GM19043 (cell line): Measurements from ENCODE around the gene CEP89.
"Not testable (repeated sequence)": the region's sequence is repeated elsewhere in the genome, so short reads cannot be mapped to it uniquely, and the experiment has no call there.

Experiments
- ATAC-seq: cut with Tn5 transposase; IDR thresholded peaks from one replicate; pipeline ENCODE4 v1.9.1; 2021; ENCODE audit warnings: low read depth; ENCODE audit not compliant: unreplicated experiment

The CEP89 gene

GRCh38 chr19:32873247-32873959 is 98.4 kb downstream of the CEP89 start:
- no peak for ATAC-seq

- ATAC-seq: no peak
These were observed 99.4 kb downstream of the CEP89 start for GRCh38 chr19:32872391-32872790.

GRCh38 chr19:32870981-32871451 is 100.7 kb downstream of the CEP89 start:
- no peak for ATAC-seq

- ATAC-seq: no peak
These were observed 101.7 kb downstream of the CEP89 start for GRCh38 chr19:32869966-32870573.

GRCh38 chr19:32869369-32869965 is 102.3 kb downstream of the CEP89 start, which contains the start of gene SLC7A9:
TSS of gene SLC7A9 (minus strand) at chr19:32869767. CDS start at chr19:32868534, 1,233 bp downstream.
- ATAC-seq: no peak

GRCh38 chr19:32868206-32868950 is 103.4 kb downstream of the CEP89 start:
- ATAC-seq: no peak

GRCh38 chr19:32867436-32867835 is 104.3 kb downstream of the CEP89 start:
- ATAC-seq: not testable (repeated sequence)

- no peak for ATAC-seq
These were observed 105.0 kb downstream of the CEP89 start for GRCh38 chr19:32866564-32867265.

- no peak for ATAC-seq
These were observed 105.7 kb downstream of the CEP89 start for GRCh38 chr19:32866061-32866460.

- ATAC-seq: no peak
These were observed 106.4 kb downstream of the CEP89 start for GRCh38 chr19:32865326-32865725.

GRCh38 chr19:32864318-32865007 is 107.3 kb downstream of the CEP89 start:
- ATAC-seq: no peak

GRCh38 chr19:32863841-32864240 is 107.9 kb downstream of the CEP89 start:
- ATAC-seq: no peak

GRCh38 chr19:32863301-32863700 is 108.5 kb downstream of the CEP89 start:
- ATAC-seq: no peak

GRCh38 chr19:32862741-32863140 is 109.0 kb downstream of the CEP89 start:
- ATAC-seq: no peak

GRCh38 chr19:32862173-32862572 is 109.6 kb downstream of the CEP89 start:
- ATAC-seq: no peak

- no peak for ATAC-seq
These were observed 110.2 kb downstream of the CEP89 start for GRCh38 chr19:32861596-32861995.

- ATAC-seq: no peak
These were observed 112.2 kb downstream of the CEP89 start for GRCh38 chr19:32859591-32859990.

- no peak for ATAC-seq
These were observed 113.2 kb downstream of the CEP89 start for GRCh38 chr19:32858559-32858958.

- ATAC-seq: no peak
These were observed 113.6 kb downstream of the CEP89 start for GRCh38 chr19:32858155-32858554.

- ATAC-seq: no peak
These were observed 114.2 kb downstream of the CEP89 start for GRCh38 chr19:32857584-32857983.
